Right cardiac atrium (tissue), 5 donors: ENCODE results near the gene AKAP13. TPM values are rescaled to one million over a fixed set of nuclear protein-coding genes. Genes with fewer than 3 reads are reported as not detected.

Source experiments
- ATAC-seq, 2 donors: fragments of 200-7000 bp; cut with Tn5 transposase; one replicate each; pipeline versions ENCODE4 v1.8.0 to v1.9.1; 2020; ENCODE audit warnings: moderate library complexity in 2 of 2, mild to moderate bottlenecking in 1 of 2
- DNase-seq, 3 donors: peaks; one replicate each; pipeline ENCODE4 v3.0.0-alpha.2; 2020
- H3K27ac ChIP-seq: one replicate; pipeline ENCODE4 v1.5.1; 2013; ENCODE audit warnings: mild to moderate bottlenecking, low read length, control low read depth, moderate library complexity
- H3K27me3 ChIP-seq: one replicate; pipeline ENCODE4 v1.6.1; 2013; ENCODE audit not compliant: control insufficient read depth, insufficient read depth
- H3K4me1 ChIP-seq: one replicate; pipeline ENCODE4 v1.6.1; 2013; ENCODE audit warnings: low read length; ENCODE audit not compliant: control insufficient read depth, insufficient read depth
- H3K4me3 ChIP-seq: one replicate; pipeline ENCODE4 v1.5.1; 2013; ENCODE audit warnings: low read length, control low read depth
- H3K9me3 ChIP-seq: one replicate; pipeline ENCODE4 v1.6.1; 2013; ENCODE audit warnings: low read length; ENCODE audit not compliant: control insufficient read depth
- WGBS: extraction: QIAGEN DNeasy Blood & Tissue Kit; methylation state at CpG from one replicate; pipeline ENCODE4 v1.1.7; 2013; 5-methylcytosine and 5-hydroxymethylcytosine counted together
- intact Hi-C, 4 donors: fragments of 100-400 bp; cut with DNase I; formaldehyde crosslinking; loops; one replicate each; pipeline versions ENCODE4 v1.11.0 to v1.14.0; 2022 to 2023
- polyA plus RNA-seq: library from polyadenylated mRNA; stranded (reverse); fragments of 200-250 nt; gene quantifications from one replicate; pipeline ENCODE4 v1.2.3, GENCODE V29; 2013
- total RNA-seq, 4 donors: library from RNA; stranded (reverse); fragmentation: NEBNext Ultra II Directional; extraction: Animal tissue kit (Norgen Biotek cat#: 25700); gene quantifications; one replicate each; pipeline ENCODE4 v1.2.1, GENCODE V29; 2021
- donor health status: healthy with polysubstance abuse.
- donor health status: DM: no; HTN: yes; CAD: no.
- donor health status: DM: no; HTN: no; CAD: no.
- donor health status: DM: no; HTN: yes; CAD: no; lungs with severe emphysema.
- donor health status: DM: yes; HTN: yes; CAD: no.

Gene AKAP13
- total and polyA plus RNA-seq, 5 donors: 104 to 348 (median 250) TPM

- DNase-seq (peak in 2 of 3 donors; percentile 71 to 72), ATAC-seq (no peak)
- intact Hi-C loops: loop anchor here in 2 of 4 donors (5.0 to 10.0 kb wide), 2 partner anchors 40 to 82 kb away; partner anchors contain the start of gene KLHL25 (in 1 of the 2)
- no peak overlapping the region for H3K4me3 ChIP-seq
- H3K27ac ChIP-seq: no peak overlapping the region
- H3K9me3 ChIP-seq: no peaks in the 10 kb centered on the region
- H3K4me1 ChIP-seq: peaks cover 14% of the 10 kb centered on the region
- 56% methylated on average over 8 of the region's 8 CpGs for WGBS
- H3K27me3 ChIP-seq: no peaks in the 10 kb centered on the region
These were observed 372.1 kb downstream of the AKAP13 start for GRCh38 chr15:85752491-85752961.

GRCh38 chr15:85753261-85753660 lies 372.9 kb downstream of the AKAP13 start:
- DNase-seq (no peak), ATAC-seq (no peak)
- Histone ChIP-seq H3K4me1 (peaks cover 11% of the 10 kb centered on the region), H3K9me3 (no peaks in the 10 kb centered on the region), H3K27ac (no peak overlapping the region), H3K27me3 (no peaks in the 10 kb centered on the region), H3K4me3 (no peak overlapping the region)
- intact Hi-C loops: loop anchor here in 2 of 4 donors (5.0 to 10.0 kb wide), 2 partner anchors 39 to 82 kb away; partner anchors contain the start of gene KLHL25 (in 1 of the 2)
- WGBS: 88% methylated on average over 1 of the region's 1 CpG

- DNase-seq (peak in 1 of 3 donors; percentile 44), ATAC-seq (no peak)
- intact Hi-C loops: loop anchor here in 2 of 4 donors (5.0 to 10.0 kb wide), 2 partner anchors 38 to 81 kb away; partner anchors contain the start of gene KLHL25 (in 1 of the 2)
- Histone ChIP-seq H3K4me3 (no peak overlapping the region), H3K27me3 (no peaks in the 10 kb centered on the region), H3K4me1 (peaks cover 11% of the 10 kb centered on the region), H3K27ac (no peak overlapping the region), H3K9me3 (no peaks in the 10 kb centered on the region)
- WGBS: 89% methylated on average over 10 of the region's 10 CpGs
These were observed 373.5 kb downstream of the AKAP13 start for GRCh38 chr15:85753791-85754452.

- Histone ChIP-seq H3K9me3 (no peaks in the 10 kb centered on the region), H3K27ac (no peak overlapping the region), H3K4me3 (no peak overlapping the region), H3K4me1 (peaks cover 11% of the 10 kb centered on the region), H3K27me3 (no peaks in the 10 kb centered on the region)
- intact Hi-C loops: loop anchor here in 2 of 4 donors (5.0 to 10.0 kb wide), 2 partner anchors 37 to 80 kb away; partner anchors contain the start of gene KLHL25 (in 1 of the 2)
- WGBS: 40% methylated on average over 7 of the region's 7 CpGs
- ATAC-seq (peak; percentile 19 to 26), DNase-seq (peak; percentile 67 to 87 (median 83))
These were observed 374.6 kb downstream of the AKAP13 start for GRCh38 chr15:85754989-85755388.

- no peaks in the 10 kb centered on the region for H3K9me3 ChIP-seq
- no peak overlapping the region for H3K4me3 ChIP-seq
- H3K27ac ChIP-seq: no peak overlapping the region
- intact Hi-C loops: loop anchor here in 1 of 4 donors (10.0 kb wide), 1 partner anchor 79 kb away; no protein-coding TSS in a partner anchor
- 91% methylated on average over 11 of the region's 11 CpGs for WGBS
- peak in 2 of 3 donors; percentile 22 to 31 for DNase-seq
- H3K27me3 ChIP-seq: no peaks in the 10 kb centered on the region
- peaks cover 9% of the 10 kb centered on the region for H3K4me1 ChIP-seq
- ATAC-seq: no peak
These were observed 375.1 kb downstream of the AKAP13 start for GRCh38 chr15:85755471-85755870.

GRCh38 chr15:85755942-85756341 lies 375.5 kb downstream of the AKAP13 start:
- Histone ChIP-seq H3K4me1 (peaks cover 6% of the 10 kb centered on the region), H3K27me3 (no peaks in the 10 kb centered on the region), H3K4me3 (no peak overlapping the region), H3K9me3 (no peaks in the 10 kb centered on the region), H3K27ac (no peak overlapping the region)
- 96% methylated on average over 4 of the region's 4 CpGs for WGBS
- ATAC-seq (no peak), DNase-seq (peak in 2 of 3 donors; percentile 13 to 50)
- intact Hi-C loops: loop anchor here in 1 of 4 donors (10.0 kb wide), 1 partner anchor 79 kb away; no protein-coding TSS in a partner anchor

GRCh38 chr15:85756411-85757072 lies 376.1 kb downstream of the AKAP13 start:
- Histone ChIP-seq H3K9me3 (no peaks in the 10 kb centered on the region), H3K27me3 (no peaks in the 10 kb centered on the region), H3K4me1 (peaks cover 6% of the 10 kb centered on the region), H3K27ac (no peak overlapping the region), H3K4me3 (no peak overlapping the region)
- intact Hi-C loops: loop anchor here in 1 of 4 donors (10.0 kb wide), 1 partner anchor 78 kb away; no protein-coding TSS in a partner anchor
- DNase-seq (peak in 1 of 3 donors; percentile 53), ATAC-seq (no peak)
- 90% methylated on average over 9 of the region's 9 CpGs for WGBS

- H3K27me3 ChIP-seq: no peaks in the 10 kb centered on the region
- ATAC-seq (no peak), DNase-seq (peak in 2 of 3 donors; percentile 47 to 52)
- no peak overlapping the region for H3K4me3 ChIP-seq
- no peaks in the 10 kb centered on the region for H3K9me3 ChIP-seq
- peaks cover 5% of the 10 kb centered on the region for H3K4me1 ChIP-seq
- intact Hi-C loops: loop anchor here in 1 of 4 donors (10.0 kb wide), 1 partner anchor 77 kb away; no protein-coding TSS in a partner anchor
- WGBS: 82% methylated on average over 13 of the region's 13 CpGs
- H3K27ac ChIP-seq: no peak overlapping the region
These were observed 376.9 kb downstream of the AKAP13 start for GRCh38 chr15:85757073-85757938.

GRCh38 chr15:85757939-85758654 lies 377.7 kb downstream of the AKAP13 start:
- H3K9me3 ChIP-seq: no peaks in the 10 kb centered on the region
- no peak overlapping the region for H3K4me3 ChIP-seq
- no peak overlapping the region for H3K27ac ChIP-seq
- H3K4me1 ChIP-seq: peaks cover 10% of the 10 kb centered on the region
- DNase-seq (peak in 1 of 3 donors; percentile 44), ATAC-seq (no peak)
- intact Hi-C loops: loop anchor here in 1 of 4 donors (10.0 kb wide), 1 partner anchor 77 kb away; no protein-coding TSS in a partner anchor
- H3K27me3 ChIP-seq: no peaks in the 10 kb centered on the region
- 90% methylated on average over 17 of the region's 17 CpGs for WGBS

GRCh38 chr15:85758655-85758978 lies 378.2 kb downstream of the AKAP13 start:
- no peak overlapping the region for H3K27ac ChIP-seq
- H3K27me3 ChIP-seq: no peaks in the 10 kb centered on the region
- DNase-seq (no peak), ATAC-seq (no peak)
- intact Hi-C loops: loop anchor here in 1 of 4 donors (10.0 kb wide), 1 partner anchor 76 kb away; no protein-coding TSS in a partner anchor
- H3K4me1 ChIP-seq: peaks cover 11% of the 10 kb centered on the region
- WGBS: 97% methylated on average over 21 of the region's 21 CpGs
- no peaks in the 10 kb centered on the region for H3K9me3 ChIP-seq
- no peak overlapping the region for H3K4me3 ChIP-seq
